ENCODE results near the gene USH2A. TPM values are rescaled to one million over a fixed set of nuclear protein-coding genes. Genes with fewer than 3 reads are reported as not detected.

The USH2A gene
- total RNA-seq, 1 experiment from 2014 or later: not detected

DNA sequence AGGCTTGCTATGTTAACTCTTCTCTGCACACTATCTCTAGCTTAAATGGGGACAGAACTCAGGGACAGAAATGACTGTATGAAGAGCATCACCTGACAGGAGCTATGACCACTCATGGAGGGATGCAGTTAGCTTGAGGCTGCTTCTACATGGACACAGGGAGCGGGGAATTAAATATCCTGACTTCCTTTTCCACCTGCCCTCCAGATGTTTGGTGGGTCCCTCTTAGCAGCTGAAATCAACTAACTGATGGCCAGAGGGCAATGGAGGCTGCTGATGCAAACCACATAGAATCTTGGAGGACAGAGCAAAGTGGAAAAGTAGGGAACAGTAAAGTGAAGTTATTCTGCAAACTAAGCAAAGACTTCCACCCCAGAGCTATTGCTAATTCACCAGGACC, 214.1 kb downstream of the USH2A start (continued):
- TF ChIP-seq, protein P1, sequence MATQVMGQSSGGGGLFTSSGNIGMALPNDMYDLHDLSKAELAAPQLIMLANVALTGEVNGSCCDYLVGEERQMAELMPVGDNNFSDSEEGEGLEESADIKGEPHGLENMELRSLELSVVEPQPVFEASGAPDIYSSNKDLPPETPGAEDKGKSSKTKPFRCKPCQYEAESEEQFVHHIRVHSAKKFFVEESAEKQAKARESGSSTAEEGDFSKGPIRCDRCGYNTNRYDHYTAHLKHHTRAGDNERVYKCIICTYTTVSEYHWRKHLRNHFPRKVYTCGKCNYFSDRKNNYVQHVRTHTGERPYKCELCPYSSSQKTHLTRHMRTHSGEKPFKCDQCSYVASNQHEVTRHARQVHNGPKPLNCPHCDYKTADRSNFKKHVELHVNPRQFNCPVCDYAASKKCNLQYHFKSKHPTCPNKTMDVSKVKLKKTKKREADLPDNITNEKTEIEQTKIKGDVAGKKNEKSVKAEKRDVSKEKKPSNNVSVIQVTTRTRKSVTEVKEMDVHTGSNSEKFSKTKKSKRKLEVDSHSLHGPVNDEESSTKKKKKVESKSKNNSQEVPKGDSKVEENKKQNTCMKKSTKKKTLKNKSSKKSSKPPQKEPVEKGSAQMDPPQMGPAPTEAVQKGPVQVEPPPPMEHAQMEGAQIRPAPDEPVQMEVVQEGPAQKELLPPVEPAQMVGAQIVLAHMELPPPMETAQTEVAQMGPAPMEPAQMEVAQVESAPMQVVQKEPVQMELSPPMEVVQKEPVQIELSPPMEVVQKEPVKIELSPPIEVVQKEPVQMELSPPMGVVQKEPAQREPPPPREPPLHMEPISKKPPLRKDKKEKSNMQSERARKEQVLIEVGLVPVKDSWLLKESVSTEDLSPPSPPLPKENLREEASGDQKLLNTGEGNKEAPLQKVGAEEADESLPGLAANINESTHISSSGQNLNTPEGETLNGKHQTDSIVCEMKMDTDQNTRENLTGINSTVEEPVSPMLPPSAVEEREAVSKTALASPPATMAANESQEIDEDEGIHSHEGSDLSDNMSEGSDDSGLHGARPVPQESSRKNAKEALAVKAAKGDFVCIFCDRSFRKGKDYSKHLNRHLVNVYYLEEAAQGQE (IDR thresholded peaks at IDR 0.05; ENCODE audit: low read depth): no peak

DNA sequence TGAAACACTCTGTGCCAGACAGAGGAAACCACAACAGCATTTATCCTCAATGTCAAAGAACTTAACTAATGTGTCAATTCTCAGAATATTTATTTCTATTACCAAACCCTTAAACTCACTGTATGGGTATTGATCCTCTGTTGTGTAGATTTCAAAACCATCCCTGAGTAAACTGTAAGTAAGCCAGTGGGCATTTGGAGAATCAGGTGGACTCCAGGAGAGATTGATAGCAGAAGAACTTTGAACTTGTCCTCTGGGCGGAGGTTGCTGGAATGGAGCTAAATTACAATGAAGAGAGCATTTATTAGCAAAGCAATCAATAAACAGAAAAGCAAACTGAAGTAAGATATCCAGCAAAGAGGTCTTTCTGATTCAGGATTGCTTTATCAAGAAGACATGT, 216.1 kb downstream of the USH2A start:
- no peak for ATAC-seq
- H3K9ac ChIP-seq (ENCODE audit: low read length): no peak overlapping the region
- H3K36me3 ChIP-seq (ENCODE audit: control insufficient read depth in 1 of 2, insufficient read depth in 2 of 2, low read length in 2 of 2): no peaks in the 10 kb centered on the region
- H2AFZ ChIP-seq (ENCODE audit: low read depth, low read length, poor library complexity, severe bottlenecking): no peak overlapping the region
- BruUV-seq (replicated peaks): no TSS peak
- ChIA-PET POLR2A (interaction anchor here (0.7 kb wide), 1 partner anchor 512 kb away, joined by 3 read pairs; no protein-coding TSS in a partner anchor), RAD21 (ENCODE audit: low non-redundant PET in 1 of 2, low total read pairs in 2 of 2, uncharacterized antibody in 2 of 2, unreplicated experiment in 2 of 2) (no interaction called here), CTCF (interaction anchor here (1.6 kb wide), 1 partner anchor 14 kb away, joined by 6 read pairs; no protein-coding TSS in a partner anchor)
- H3K4me1 ChIP-seq (ENCODE audit: control insufficient read depth in 1 of 2, insufficient read depth in 2 of 2, low read length in 2 of 2): no peaks in the 10 kb centered on the region
- intact Hi-C loops (cut with micrococcal nuclease): no loop called here
- no peaks in the 10 kb centered on the region for H3K9me2 ChIP-seq (ENCODE audit: insufficient read depth)
- DNase-seq (ENCODE audit: low read depth, low spot score): no peak
- no peaks in the 10 kb centered on the region for H4K20me1 ChIP-seq (ENCODE audit: insufficient read depth)
- H3K4me3 ChIP-seq (replicated peaks in 1 of 2; ENCODE audit: low read depth in 1 of 2, low read length in 2 of 2): no peak overlapping the region
- TF ChIP-seq SRF (IDR thresholded peaks at IDR 0.05; ENCODE audit: low read depth) (no peak), EZH2 (IDR thresholded peaks at IDR 0.05) (no peak), JUND (IDR thresholded peaks at IDR 0.05) (no peak), SP1 (IDR thresholded peaks at IDR 0.05; ENCODE audit: low read depth) (no peak), RAD21 (IDR thresholded peaks at IDR 0.05; ENCODE audit: low read depth) (no peak), FOSL1 (IDR thresholded peaks at IDR 0.05; ENCODE audit: low read depth) (no peak), CEBPB (IDR thresholded peaks at IDR 0.05; ENCODE audit: low read depth) (no peak), POLR2AphosphoS5 (IDR thresholded peaks at IDR 0.05; ENCODE audit: low read depth, low read length) (no peak), CBX3 (IDR thresholded peaks at IDR 0.05; ENCODE audit: low read depth) (no peak), TCF7L2 (IDR thresholded peaks at IDR 0.05; ENCODE audit: borderline replicate concordance, extremely low read depth, insufficient read depth, insufficient read length) (no peak), EGR1 (IDR thresholded peaks at IDR 0.05; ENCODE audit: low read depth) (no peak), ZFX (IDR thresholded peaks at IDR 0.05) (no peak), POLR2A (IDR thresholded peaks at IDR 0.05; ENCODE audit: borderline replicate concordance, extremely low read depth, insufficient read depth, insufficient read length) (no peak)
- TF ChIP-seq, protein P1 (IDR thresholded peaks at IDR 0.05; ENCODE audit: low read depth): no peak
- TF ChIP-seq, protein P2, sequence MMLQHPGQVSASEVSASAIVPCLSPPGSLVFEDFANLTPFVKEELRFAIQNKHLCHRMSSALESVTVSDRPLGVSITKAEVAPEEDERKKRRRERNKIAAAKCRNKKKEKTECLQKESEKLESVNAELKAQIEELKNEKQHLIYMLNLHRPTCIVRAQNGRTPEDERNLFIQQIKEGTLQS (IDR thresholded peaks at IDR 0.05): no peak
- TF ChIP-seq, protein P3, sequence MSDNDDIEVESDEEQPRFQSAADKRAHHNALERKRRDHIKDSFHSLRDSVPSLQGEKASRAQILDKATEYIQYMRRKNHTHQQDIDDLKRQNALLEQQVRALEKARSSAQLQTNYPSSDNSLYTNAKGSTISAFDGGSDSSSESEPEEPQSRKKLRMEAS (IDR thresholded peaks at IDR 0.05): no peak
- TF ChIP-seq, protein P4, sequence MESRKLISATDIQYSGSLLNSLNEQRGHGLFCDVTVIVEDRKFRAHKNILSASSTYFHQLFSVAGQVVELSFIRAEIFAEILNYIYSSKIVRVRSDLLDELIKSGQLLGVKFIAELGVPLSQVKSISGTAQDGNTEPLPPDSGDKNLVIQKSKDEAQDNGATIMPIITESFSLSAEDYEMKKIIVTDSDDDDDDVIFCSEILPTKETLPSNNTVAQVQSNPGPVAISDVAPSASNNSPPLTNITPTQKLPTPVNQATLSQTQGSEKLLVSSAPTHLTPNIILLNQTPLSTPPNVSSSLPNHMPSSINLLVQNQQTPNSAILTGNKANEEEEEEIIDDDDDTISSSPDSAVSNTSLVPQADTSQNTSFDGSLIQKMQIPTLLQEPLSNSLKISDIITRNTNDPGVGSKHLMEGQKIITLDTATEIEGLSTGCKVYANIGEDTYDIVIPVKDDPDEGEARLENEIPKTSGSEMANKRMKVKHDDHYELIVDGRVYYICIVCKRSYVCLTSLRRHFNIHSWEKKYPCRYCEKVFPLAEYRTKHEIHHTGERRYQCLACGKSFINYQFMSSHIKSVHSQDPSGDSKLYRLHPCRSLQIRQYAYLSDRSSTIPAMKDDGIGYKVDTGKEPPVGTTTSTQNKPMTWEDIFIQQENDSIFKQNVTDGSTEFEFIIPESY (IDR thresholded peaks at IDR 0.05; ENCODE audit: extremely low read depth, insufficient replicate concordance, low read length): no peak
- H3K79me2 ChIP-seq (ENCODE audit: insufficient read depth, low read length): no peaks in the 10 kb centered on the region
- H3K27ac ChIP-seq (ENCODE audit: low read depth, low read length): no peak overlapping the region
- H3K9me3 ChIP-seq (ENCODE audit: control insufficient read depth in 1 of 2, insufficient read depth in 1 of 2, low read depth in 1 of 2, low read length in 2 of 2): no peaks in the 10 kb centered on the region; a peak in 1 of 4 replicates
- H3K4me2 ChIP-seq (ENCODE audit: low read length): no peak overlapping the region
- H3K27me3 ChIP-seq (ENCODE audit: insufficient read depth, low read length): no peaks in the 10 kb centered on the region

All from HCT116 (cell line).